HG02623 (cell line): ENCODE results near the gene TMEM209.

ENCODE experiments used
- ATAC-seq: cut with Tn5 transposase; IDR thresholded peaks from one replicate; pipeline ENCODE4 v1.9.1; 2021; ENCODE audit warnings: moderate library complexity; ENCODE audit not compliant: unreplicated experiment

The TMEM209 gene

GRCh38 chr7:130145424-130146100, 59.6 kb downstream of the TMEM209 start:
- no peak for ATAC-seq

GRCh38 chr7:130144312-130145171, 60.7 kb downstream of the TMEM209 start:
- ATAC-seq: no peak

GRCh38 chr7:130143986-130144311, 61.3 kb downstream of the TMEM209 start:
- no peak for ATAC-seq

- no peak for ATAC-seq
Measured at GRCh38 chr7:130143334-130143732, 61.9 kb downstream of the TMEM209 start.

- no peak for ATAC-seq
Measured at GRCh38 chr7:130142654-130143333, 62.4 kb downstream of the TMEM209 start.

GRCh38 chr7:130141884-130142653, 63.1 kb downstream of the TMEM209 start:
- no peak for ATAC-seq

GRCh38 chr7:130141161-130141883, 63.9 kb downstream of the TMEM209 start:
- ATAC-seq: no peak

- ATAC-seq: no peak
Measured at GRCh38 chr7:130140551-130141160, 64.5 kb downstream of the TMEM209 start.

- no peak for ATAC-seq
Measured at GRCh38 chr7:130139193-130139960, 65.8 kb downstream of the TMEM209 start.

- ATAC-seq: no peak
Measured at GRCh38 chr7:130137207-130137606, 68.0 kb downstream of the TMEM209 start.

- ATAC-seq: no peak
Measured at GRCh38 chr7:130136579-130137167, 68.5 kb downstream of the TMEM209 start.

- ATAC-seq: no peak
Measured at GRCh38 chr7:130135208-130136205, 69.7 kb downstream of the TMEM209 start.

- no peak for ATAC-seq
Measured at GRCh38 chr7:130134726-130135125, 70.5 kb downstream of the TMEM209 start.

GRCh38 chr7:130134106-130134636, 71.0 kb downstream of the TMEM209 start:
- no peak for ATAC-seq

- ATAC-seq: no peak
Measured at GRCh38 chr7:130133029-130133782, 72.0 kb downstream of the TMEM209 start.

GRCh38 chr7:130131964-130132875, 73.0 kb downstream of the TMEM209 start:
- ATAC-seq: no peak
